T-helper 1 cell treated with Interleukin-12 subunit alpha and Interleukin-12 subunit beta and Interleukin-4 antibody, amounts not matched to agents 30 ng/mL and 1 ng/mL, for 36 hours (primary cell): ENCODE measurements around the gene TARDBP. TPM values are rescaled to one million over a fixed set of nuclear protein-coding genes. Genes with fewer than 3 reads are reported as not detected.
"Not testable (repeated sequence)": the region's sequence is repeated elsewhere in the genome, so short reads cannot be mapped to it uniquely, and the experiment has no call there.

Source experiments
- intact Hi-C: fragments of 100-400 bp; cut with micrococcal nuclease; formaldehyde crosslinking; loops from one replicate; pipeline ENCODE4 v1.15.1; 2024
- total RNA-seq: library from RNA; stranded (reverse); gene quantifications from 2 replicates; pipeline ENCODE4 v1.2.3, GENCODE V29; 2022

The TARDBP gene
- total RNA-seq, 1 donor from 2014 or later = 159 TPM

DNA sequence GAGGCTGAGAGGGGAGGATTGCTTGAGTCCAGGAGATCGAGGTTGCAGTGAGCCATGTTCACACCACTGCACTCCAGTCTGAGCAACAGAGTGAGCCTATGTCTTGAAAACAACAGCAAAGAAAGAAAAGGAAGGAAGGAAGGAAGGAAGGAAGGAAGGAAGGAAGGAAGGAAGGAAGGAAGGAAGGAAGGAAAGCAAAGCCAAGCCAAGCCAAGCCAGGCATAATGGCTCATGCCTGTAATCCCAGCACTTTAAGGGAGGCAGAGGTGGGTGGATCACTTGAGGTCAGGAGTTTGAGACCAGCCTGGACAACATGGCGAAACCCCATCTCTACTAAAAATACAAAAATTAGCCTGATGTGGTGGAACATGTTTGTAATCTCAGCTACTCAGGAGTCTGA lies 20.4 kb upstream of the TARDBP start:
- intact Hi-C loops = not testable (repeated sequence)

DNA sequence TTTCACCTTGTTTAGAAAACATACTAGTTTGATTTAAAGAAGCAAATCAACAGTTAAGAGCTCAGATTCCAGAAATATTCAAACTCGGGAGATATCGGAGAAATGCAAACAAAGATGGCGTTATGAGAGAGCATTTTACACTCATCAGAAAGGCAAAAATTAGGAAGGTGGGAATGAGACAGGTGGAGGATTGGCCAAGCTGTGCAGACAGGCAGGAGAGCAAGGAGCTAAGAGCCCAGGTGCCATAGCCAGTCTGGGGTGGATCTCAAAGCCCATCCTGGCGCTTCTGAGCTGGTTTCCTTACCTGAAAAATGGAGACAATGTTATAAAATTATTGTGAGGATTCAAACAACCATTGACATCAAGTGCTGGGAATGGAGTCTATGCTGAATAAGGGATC lies 19.6 kb upstream of the TARDBP start:
- intact Hi-C loops = no loop called here

DNA sequence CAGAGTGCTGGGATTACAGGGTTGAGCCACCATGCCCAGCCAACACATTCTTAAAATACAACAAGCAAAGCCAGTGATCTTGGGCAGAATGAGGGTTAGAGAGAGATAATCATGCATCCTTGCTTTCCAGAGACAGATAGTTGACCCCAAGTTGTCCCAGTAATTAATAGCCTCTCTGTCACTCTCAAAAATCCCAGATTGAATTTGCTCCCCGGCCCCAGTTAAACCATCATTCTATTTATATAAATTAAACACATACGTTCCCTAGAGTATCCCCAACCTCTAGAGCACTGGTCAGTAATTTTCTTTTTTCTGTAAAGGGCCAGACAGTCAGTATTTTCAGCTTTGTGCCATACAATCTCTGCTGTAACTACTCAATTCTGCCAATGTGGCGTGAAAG lies 16.4 kb upstream of the TARDBP start:
- intact Hi-C loops = no loop called here

DNA sequence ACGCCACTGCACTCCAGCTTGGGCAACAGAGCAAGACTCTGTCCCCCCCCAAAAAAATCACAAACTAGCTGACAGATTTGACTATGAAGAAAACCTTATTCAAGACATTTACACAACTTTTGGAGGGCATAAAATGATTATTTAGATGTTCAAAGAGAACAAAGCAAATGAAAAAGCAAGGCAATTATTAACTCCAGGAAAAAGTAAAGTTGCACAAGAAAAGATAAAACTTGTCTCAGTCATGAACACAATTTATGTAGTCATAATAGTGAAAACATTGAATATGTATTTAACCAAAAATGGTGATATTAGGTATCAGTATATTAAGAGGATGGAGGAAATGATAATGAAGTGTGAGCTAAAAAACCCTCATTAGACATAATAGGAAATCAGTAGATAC lies 11.9 kb upstream of the TARDBP start:
- intact Hi-C loops = no loop called here

DNA sequence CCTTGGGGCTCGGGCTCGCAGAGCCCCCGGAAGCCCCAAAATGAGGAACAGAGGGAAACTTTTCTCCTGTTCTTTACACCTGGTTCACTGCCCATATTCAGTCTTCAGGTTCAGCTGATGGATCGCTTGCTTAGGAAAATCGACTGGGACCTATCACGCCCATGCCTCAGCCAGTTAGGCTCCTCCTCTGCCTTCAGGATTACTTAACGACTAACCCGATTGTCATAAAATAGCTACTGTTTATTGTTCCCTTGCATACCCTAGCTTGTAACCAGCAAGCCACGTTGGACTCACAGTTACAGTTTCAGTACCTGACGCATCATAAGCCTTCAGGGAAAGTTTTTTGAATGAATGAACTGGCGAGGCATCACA lies 692 bp downstream of the TARDBP start:
- intact Hi-C loops = loop anchor here (1.0 to 5.0 kb wide), 6 partner anchors 249 to 980 kb away; partner anchors contain the start of genes MTOR, PGD and UBE4B

DNA sequence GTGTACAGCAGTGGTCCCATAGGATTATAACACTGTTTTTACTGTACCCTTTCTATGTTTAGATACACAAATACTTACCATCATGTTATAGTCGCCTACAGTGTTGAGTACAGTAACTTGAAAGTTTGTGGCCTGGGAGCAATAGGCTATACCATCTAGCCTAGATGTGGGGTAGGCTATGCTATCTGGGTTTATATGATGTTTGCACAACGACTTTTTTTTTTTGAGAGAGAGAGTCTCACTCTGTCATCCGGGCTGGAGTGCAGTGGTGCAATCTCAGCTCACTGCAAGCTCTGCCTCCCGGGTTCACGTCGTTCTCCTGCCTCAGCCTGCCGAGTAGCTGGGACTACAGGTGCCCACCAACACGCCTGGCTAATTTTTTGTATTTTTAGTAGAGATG lies 6.9 kb downstream of the TARDBP start:
- intact Hi-C loops = not testable (repeated sequence)

DNA sequence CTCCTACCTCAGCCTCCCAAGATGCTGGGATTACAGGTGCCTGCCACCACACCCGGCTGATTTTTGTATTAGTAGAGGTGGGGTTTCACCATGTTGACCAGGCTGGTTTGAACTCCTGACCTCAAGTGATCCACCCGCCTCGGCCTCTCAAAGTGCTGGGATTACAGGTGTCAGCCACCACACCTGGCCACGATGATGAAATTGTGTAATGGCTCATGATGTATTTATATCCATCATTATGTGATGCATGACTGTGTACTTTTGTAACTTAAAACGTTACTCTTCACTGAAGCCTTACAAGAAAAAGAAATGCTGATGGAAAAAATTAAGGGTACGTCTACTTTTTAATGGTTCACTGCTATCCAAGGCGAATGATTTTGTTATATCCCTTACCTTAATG lies 7.5 kb downstream of the TARDBP start:
- intact Hi-C loops = no loop called here

DNA sequence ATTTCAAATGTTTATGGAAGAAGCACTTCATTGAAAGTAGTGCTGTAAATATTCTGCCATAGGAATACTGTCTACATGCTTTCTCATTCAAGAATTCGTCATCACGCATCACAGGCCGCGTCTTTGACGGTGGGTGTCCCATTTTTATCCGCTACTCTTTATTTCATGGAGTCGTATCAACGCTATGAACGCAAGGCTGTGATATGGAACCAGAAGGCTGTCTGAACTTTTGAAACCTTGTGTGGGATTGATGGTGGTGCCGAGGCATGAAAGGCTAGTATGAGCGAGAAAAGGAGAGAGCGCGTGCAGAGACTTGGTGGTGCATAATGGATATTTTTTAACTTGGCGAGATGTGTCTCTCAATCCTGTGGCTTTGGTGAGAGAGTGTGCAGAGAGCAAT lies 10.7 kb downstream of the TARDBP start:
- intact Hi-C loops = no loop called here

DNA sequence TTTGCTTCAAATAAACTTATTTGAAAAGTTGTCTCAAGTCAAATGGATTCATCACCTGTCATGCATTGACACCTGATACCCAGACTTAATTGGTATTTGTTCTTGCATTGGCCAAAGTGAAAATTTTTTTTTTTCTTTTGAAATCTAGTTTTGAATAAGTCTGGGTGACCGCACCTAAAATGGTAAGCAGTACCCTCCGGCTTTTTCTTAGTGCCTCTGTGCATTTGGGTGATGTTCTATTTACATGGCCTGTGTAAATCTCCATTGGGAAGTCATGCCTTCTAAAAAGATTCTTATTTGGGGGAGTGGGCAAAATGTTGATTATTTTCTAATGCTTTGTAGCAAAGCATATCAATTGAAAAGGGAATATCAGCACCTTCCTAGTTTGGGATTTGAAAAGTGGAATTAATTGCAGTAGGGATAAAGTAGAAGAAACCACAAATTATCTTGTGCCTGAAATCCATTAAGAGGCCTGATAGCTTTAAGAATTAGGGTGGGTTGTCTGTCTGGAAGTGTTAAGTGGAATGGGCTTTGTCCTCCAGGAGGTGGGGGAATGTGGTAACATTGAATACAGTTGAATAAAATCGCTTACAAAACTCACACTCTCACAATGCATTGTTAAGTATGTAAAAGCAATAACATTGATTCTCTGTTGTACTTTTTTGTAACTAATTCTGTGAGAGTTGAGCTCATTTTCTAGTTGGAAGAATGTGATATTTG lies 11.9 kb downstream of the TARDBP start:
- intact Hi-C loops = no loop called here

DNA sequence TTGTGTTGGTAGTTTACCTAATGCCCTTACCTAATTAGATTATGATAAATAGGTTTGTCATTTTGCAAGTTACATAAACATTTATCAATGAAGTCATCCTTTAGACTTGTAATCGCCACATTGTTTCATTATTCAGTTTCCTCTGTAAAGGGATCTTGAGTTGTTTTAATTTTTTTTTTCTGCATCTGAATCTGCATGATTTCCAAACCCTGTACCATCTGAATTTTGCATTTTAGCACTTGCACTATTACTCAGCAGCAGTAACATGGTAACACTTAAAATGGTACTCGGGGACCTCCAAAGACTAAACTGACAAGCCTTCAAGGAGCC lies 12.4 kb downstream of the TARDBP start:
- intact Hi-C loops = no loop called here

DNA sequence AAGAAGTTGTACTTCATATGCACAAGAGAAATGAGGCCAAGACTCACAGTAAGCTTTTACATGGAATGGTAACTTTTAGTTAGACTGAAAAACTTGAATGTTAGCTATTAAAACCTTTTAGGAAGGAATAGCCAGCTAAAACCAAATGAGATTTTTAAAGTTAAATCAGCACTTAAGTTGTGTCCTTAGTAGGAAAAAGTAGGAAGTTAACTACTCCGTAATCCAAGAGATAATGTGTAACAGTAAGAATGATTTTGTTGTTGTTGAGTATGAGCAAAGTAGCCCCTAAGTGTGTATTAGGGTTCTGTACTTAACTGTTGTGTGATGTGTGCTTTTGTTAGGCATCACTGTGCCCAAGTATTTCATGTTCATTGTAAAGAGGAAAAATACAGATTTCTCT lies 13.2 kb downstream of the TARDBP start:
- intact Hi-C loops = no loop called here

DNA sequence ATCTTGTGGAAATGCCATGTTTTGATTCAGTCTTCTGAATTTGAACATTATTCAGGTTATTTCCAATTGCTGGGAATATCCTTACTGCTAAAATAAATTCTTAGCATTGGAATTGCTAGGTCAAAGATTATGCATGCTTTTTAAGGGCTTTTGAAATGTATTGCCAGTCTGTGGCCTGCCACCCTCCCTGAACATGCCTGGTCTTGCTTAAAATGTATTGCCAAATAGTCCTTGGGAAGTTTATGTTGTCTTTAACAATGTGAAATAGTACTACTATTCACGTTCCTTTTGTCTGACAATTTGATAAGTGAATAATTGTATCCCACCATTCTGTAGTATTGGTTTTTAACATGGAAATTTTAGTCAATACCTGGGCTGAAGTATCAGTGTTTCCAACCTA lies 13.6 kb downstream of the TARDBP start:
- intact Hi-C loops = no loop called here

DNA sequence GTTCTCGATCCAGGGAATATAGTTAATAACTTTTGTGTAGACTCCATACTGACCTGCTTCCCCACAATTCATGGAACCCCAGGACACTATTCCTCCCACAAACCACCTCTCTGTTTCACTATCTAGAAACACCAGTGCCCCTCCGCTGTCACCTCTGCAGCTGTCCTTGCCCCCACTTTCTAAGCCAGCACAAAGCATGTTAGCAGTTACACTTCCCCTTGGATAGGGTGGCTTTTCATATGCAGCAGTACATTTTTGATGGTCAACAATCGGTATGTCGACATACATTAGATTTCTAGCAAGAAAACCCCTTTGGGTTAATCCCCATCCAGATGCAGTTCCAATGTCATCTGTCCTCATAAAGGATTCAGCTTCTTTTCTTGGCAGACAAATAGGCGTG lies 14.4 kb downstream of the TARDBP start:
- intact Hi-C loops = no loop called here

DNA sequence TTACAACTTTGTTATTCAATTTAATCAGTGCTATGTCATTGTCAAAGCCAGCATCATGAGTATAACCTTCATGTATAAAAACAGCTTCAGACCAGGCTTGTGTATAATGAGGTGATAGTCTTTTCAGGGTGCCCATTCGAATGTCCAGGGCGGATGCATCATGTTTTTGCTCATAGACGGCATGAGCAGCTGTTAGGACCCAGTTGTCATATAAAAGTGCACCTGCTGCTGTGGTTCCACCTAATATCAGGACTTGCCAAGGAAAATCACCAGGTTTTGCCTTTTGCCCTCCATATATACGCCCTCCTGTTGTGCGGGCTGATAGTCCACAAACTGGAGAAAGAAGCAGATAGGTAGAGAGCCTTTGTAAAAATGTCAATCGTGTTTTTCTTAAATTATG lies 14.9 kb downstream of the TARDBP start:
- intact Hi-C loops = no loop called here

DNA sequence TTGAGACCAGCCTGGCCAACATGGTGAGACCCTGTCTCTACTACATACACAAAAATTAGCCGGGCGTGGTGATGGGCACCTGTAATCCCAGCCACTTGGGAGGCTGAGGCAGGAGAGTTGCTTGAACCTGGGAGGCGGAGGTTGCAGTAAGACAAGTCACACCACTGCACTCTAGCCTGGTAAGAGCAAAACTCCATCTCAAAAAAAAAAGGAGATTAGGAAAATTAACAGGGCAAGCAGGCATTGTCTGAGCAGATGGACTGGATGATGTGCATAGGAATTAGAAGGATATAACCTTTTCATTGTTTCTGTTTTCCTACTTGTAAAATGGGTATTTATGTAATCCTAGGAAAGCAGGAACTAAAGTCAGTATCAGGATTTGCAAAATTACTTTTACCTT lies 15.6 kb downstream of the TARDBP start:
- intact Hi-C loops = no loop called here

DNA sequence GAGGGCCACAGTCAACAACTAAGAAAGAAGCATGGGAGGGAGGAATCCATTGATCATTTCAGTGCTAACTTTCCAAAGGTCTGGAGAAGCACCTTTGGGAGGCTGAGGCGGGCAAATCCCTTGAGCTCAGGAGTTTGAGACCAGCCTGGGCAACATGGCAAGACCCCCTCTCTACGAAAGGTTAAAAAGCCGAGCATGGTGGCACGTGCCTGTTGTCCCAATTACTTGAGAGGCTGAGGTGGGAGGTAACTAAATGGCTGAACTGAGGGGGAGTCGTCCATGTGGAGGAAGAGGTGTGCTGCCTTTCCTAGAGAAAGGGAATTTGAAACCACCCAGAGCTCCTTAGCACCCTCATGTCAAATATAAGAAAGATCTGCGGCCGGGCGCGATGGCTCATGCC lies 18.4 kb downstream of the TARDBP start:
- intact Hi-C loops = loop anchor here (10.0 kb wide), 1 partner anchor 444 kb away; the partner anchor contains the start of gene DISP3

DNA sequence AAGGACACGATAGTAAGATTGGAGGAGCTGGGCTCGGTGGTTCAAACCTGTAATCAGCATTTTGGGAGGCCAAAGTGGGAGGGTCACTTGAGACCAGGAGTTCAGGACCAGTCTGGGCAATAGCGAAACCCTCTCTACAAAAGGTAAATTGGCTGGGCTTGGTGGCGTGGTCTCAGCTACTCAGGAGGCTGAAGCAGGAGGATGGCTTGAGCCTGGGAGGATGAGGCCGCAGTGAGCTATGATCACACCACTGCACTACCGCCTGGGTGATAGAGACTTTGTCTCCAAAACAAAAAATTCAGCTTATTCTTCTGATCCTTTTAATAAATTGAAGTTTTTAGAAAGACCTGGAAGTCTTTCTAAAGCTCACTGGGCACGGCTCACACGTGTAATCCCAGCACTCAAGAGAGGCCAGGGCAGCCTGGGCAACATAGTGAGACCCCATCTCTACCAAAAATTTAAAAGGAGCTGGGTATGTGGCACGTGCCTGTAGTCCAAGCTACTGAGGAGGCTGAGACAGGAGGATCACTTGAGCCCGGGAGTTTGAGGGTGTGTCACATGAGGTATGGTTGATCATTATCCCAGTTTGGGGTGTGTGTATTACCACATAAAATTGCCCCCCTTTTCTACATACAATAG lies 19.3 kb downstream of the TARDBP start:
- intact Hi-C loops = loop anchor here (10.0 kb wide), 1 partner anchor 443 kb away; the partner anchor contains the start of gene DISP3

DNA sequence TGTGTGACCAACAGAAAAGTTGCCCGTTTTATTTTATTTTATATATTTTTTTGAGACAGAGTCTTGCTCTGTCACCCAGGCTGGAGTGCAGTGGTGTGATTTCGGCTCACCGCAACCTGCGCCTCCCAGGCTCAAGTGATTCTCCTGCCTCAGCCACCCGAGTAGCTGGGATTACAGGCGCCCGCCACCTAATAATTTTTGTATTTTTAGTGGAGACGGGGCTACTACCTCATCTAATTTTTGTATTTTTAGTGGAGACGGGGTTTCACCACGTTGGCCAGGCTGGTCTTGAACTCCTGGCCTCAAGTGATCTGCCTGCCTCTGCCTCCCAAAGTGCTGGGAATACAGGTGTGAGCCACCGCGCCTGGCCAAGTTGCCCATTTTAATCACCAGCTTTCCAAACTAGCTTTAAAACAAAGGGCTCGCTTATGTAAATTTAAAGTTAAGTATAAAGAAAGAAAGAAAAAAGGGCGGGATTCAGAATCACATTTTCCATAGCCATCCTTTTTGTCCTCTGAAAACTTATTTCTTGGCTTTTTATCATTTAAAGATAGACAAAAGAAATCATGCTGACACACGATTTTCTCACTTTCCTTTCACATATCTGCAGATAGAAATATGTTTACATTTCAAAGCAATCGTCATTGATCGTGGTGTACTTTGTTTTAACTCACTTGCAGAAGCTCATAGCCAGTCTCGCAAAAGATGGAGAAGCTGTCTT lies 24.7 kb downstream of the TARDBP start:
- intact Hi-C loops = loop anchor here (1.0 to 10.0 kb wide), 9 partner anchors 23 to 870 kb away; partner anchors contain the start of genes DISP3, EXOSC10 and SRM

DNA sequence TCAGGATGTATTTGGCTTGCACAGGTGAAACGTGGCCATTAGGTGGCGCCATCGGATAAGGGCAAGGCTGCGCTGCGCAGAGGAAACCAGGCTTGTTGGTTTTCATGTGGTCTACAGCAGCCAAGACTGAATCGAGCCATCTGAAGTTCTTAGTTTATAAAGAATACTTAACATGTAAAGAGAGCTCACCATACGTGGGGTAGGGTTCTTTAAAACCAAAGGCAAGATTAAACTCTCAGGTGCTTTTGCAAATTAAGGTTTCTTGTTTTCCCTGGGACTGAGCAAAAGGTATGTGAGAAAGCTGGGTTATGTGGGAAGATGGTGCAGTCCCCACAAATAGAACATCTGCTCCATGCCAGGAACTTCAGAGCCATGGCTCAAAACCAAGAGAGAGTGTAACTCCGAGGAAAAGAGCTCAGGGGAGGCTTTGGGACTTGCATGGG lies 25.3 kb downstream of the TARDBP start:
- intact Hi-C loops = loop anchor here (1.0 to 10.0 kb wide), 9 partner anchors 23 to 870 kb away; partner anchors contain the start of genes DISP3, EXOSC10 and SRM

DNA sequence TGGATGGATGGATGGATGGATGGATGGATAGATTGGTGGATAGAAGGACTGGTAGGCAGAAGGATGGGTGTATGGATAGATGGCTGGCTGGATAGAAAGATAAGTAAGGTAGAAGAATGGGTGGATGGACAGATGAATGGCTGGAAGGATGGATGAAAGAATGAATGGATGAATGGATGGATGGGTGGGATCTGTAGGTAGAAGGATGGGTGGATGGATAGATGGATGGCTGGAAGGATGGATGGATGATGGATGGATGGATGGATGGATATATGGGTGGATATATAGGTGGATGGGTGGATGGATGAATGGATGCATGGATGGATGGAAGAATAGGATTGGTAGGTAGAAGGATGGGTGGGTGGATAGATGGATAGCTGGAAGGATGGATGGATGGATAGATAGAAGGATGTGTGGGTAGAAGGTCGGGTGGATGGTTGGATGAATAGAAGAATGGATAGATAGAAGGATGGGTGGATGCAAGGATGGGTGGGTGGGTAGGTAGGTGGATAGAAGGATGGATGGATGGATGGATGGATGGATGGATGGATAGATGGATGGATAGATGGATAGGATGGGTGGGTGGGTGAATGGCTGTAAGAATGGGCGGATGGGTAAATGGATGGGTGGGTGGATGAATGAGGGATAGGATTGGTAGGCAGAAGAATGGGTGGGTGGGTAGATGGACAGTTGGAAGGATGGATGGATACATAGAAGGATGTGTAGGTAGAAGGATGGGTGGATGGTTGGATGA lies 27.1 kb downstream of the TARDBP start:
- intact Hi-C loops = loop anchor here (5.0 to 10.0 kb wide), 2 partner anchors 435 to 868 kb away; partner anchors contain the start of gene DISP3

DNA sequence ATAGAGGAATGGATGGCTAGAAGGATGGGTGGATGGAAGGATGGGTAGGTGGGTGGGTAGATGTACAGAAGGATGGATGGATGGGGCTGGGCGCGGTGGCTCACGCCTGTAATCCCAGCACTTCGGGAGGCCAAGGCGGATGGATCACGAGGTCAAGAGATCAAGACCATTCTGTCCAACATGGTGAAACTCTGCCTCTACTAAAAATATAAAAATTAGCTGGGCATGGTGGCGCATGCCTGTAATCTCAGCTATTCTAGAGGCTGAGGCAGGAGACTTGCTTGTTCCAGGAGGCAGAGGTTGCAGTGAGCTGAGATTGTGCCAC lies 27.6 kb downstream of the TARDBP start:
- intact Hi-C loops = not testable (repeated sequence)

DNA sequence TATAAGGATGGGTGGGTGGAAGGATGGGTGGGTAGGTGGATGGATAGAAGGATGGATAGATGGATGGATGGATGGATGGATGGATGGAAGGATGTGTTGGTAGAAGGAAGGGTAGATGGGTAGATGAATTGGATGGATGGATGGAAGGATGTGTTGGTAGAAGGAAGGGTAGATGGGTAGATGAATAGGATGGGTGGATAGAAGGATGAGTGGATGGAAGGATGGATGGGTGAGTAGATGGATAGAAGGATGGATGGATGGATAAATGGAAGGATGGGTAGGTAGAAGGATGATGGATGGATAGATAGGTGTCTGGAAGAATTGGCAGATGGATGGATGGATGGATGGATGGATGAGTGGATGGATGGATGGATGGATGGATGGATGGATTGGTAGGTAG lies 28.6 kb downstream of the TARDBP start:
- intact Hi-C loops = no loop called here
